Astrocyte (in vitro differentiated cells and primary cell): Measurements from ENCODE around the gene NTN1.

Experiments used
- EZH2 ChIP-seq: IDR thresholded peaks from 2 replicates; pipeline ENCODE4 v1.6.1; 2012; ENCODE audit warnings: mild to moderate bottlenecking, low read length, inconsistent platforms; ENCODE audit not compliant: insufficient read depth
- TF ChIP-seq, protein P1 (sequence below): IDR thresholded peaks from 2 replicates; pipeline ENCODE4 v1.5.1; 2011; ENCODE audit warnings: low read depth, mild to moderate bottlenecking, inconsistent platforms, low read length, moderate library complexity; ENCODE audit not compliant: insufficient read depth

DNA sequence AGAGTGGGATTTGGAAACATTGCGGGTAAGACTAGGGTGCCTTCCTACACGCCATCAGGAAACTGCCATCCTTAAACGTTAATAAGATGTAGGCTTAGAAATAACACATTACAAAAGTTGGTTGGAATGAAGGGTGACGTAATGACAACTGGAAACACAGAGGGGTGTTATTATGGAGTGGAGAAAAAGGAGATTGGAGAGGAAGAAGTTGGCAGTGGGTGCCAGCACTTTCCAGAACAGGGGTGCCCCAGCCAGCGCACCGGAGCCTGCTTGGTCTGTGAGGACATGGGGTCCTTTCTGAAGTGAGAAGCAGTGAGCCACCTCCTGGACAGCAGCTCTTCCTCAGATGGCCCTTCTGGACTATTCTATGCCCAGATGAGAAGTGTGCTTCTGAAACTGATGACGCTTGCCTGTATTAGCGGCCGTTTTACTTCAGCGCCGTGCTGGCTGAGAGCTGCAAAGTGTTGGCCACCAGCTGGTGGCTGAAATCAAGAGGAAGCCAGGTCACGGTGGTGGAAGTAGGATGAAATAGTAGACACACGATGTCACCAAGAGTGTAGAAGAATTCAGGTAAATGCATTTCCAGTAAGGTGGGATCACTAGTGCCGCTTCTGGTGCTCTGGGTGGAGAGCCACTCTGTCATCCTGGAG is 244.8 kb downstream of the NTN1 start:
- TF ChIP-seq, protein P1, sequence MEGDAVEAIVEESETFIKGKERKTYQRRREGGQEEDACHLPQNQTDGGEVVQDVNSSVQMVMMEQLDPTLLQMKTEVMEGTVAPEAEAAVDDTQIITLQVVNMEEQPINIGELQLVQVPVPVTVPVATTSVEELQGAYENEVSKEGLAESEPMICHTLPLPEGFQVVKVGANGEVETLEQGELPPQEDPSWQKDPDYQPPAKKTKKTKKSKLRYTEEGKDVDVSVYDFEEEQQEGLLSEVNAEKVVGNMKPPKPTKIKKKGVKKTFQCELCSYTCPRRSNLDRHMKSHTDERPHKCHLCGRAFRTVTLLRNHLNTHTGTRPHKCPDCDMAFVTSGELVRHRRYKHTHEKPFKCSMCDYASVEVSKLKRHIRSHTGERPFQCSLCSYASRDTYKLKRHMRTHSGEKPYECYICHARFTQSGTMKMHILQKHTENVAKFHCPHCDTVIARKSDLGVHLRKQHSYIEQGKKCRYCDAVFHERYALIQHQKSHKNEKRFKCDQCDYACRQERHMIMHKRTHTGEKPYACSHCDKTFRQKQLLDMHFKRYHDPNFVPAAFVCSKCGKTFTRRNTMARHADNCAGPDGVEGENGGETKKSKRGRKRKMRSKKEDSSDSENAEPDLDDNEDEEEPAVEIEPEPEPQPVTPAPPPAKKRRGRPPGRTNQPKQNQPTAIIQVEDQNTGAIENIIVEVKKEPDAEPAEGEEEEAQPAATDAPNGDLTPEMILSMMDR, result no peak
- no peak for TF ChIP-seq EZH2
